Measurements from ENCODE around the gene RGS18.

The RGS18 gene

GRCh38 chr1:192159014-192159413 lies 752 bp downstream of the RGS18 start (continued):
- TF ChIP-seq HIC1 (tag by site-specific recombination; IDR thresholded peaks at IDR 0.05) (no peak), GLIS2 (tag by site-specific recombination; IDR thresholded peaks at IDR 0.05) (no peak), ZNF561 (tag by site-specific recombination; IDR thresholded peaks at IDR 0.05; ENCODE audit: borderline replicate concordance) (no peak), ZNF48 (tag by site-specific recombination; IDR thresholded peaks at IDR 0.05) (no peak), TCF7L2 (IDR thresholded peaks at IDR 0.05; ENCODE audit: borderline replicate concordance, low read depth, low read length) (no peak), ATF2 (tag by site-specific recombination; IDR thresholded peaks at IDR 0.05; ENCODE audit: low read depth) (no peak), ZNF529 (tag by site-specific recombination; IDR thresholded peaks at IDR 0.05; ENCODE audit: insufficient replicate concordance) (no peak), SALL2 (tag by site-specific recombination; IDR thresholded peaks at IDR 0.05; ENCODE audit: borderline replicate concordance) (no peak)
- TF ChIP-seq, protein P1, sequence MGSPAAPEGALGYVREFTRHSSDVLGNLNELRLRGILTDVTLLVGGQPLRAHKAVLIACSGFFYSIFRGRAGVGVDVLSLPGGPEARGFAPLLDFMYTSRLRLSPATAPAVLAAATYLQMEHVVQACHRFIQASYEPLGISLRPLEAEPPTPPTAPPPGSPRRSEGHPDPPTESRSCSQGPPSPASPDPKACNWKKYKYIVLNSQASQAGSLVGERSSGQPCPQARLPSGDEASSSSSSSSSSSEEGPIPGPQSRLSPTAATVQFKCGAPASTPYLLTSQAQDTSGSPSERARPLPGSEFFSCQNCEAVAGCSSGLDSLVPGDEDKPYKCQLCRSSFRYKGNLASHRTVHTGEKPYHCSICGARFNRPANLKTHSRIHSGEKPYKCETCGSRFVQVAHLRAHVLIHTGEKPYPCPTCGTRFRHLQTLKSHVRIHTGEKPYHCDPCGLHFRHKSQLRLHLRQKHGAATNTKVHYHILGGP (tag by site-specific recombination; IDR thresholded peaks at IDR 0.05): no peak

DNA sequence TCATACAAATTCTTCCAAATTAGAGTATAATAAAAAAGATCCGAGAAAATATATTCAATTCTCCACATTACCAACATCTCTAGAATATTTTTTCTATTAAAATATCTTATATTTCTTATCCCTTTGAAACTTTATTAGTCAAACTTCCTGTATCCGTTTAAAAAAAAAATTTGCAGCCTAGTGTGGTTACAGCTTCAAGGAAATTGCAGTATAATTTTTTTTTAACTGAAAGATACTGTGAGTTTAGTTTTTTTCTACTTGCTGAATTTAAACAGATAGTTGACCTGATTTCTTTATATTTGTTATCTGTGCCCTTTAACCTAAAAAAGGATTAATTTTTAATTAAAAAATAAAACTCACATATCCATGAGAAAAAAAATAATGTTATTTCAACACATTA lies 1.5 kb downstream of the RGS18 start:
- no peak for TF ChIP-seq ZFP41 (tag by site-specific recombination; IDR thresholded peaks at IDR 0.05; ENCODE audit: borderline replicate concordance)
- TF ChIP-seq ZSCAN4 (tag by site-specific recombination; IDR thresholded peaks at IDR 0.05): no peak
- no peak for TF ChIP-seq ZNF140 (tag by site-specific recombination; IDR thresholded peaks at IDR 0.05)
- no peak for TF ChIP-seq ZNF621 (tag by site-specific recombination; IDR thresholded peaks at IDR 0.05)
- no peak for TF ChIP-seq HIC1 (tag by site-specific recombination; IDR thresholded peaks at IDR 0.05)
- TF ChIP-seq ZEB2 (tag by site-specific recombination; IDR thresholded peaks at IDR 0.05): no peak
- no peak for TF ChIP-seq ZNF768 (tag by site-specific recombination; IDR thresholded peaks at IDR 0.05)
- no peak for TF ChIP-seq ZNF394 (tag by site-specific recombination; IDR thresholded peaks at IDR 0.05; ENCODE audit: borderline replicate concordance)
- TF ChIP-seq ZNF292 (tag by site-specific recombination; IDR thresholded peaks at IDR 0.05; ENCODE audit: borderline replicate concordance, low read depth): no peak
- TF ChIP-seq ZNF76 (tag by site-specific recombination; IDR thresholded peaks at IDR 0.05; ENCODE audit: borderline replicate concordance, low read depth): no peak
- TF ChIP-seq WT1 (tag by site-specific recombination; IDR thresholded peaks at IDR 0.05): no peak
- no peak overlapping the region for H3K4me3 ChIP-seq (ENCODE audit: low read depth, low read length)
- ChIA-PET CTCF (no interaction called here), POLR2A (no interaction called here)
- H3K4me1 ChIP-seq (ENCODE audit: control insufficient read depth, insufficient read depth, low read length): no peaks in the 10 kb centered on the region
- no peaks in the 10 kb centered on the region for H3K36me3 ChIP-seq (ENCODE audit: control insufficient read depth in 2 of 2, insufficient read depth in 1 of 2, low read length in 2 of 2)
- no peaks in the 10 kb centered on the region for H3K9me3 ChIP-seq (ENCODE audit: control insufficient read depth, insufficient read depth, low read depth, low read length)
- no peak overlapping the region for H3K27ac ChIP-seq (ENCODE audit: extremely low read depth, low read depth, low read length)
